ENCODE results near the gene CALCOCO1. TPM values are rescaled to one million over a fixed set of nuclear protein-coding genes. Genes with fewer than 3 reads are reported as not detected.
"Not testable (repeated sequence)": the region's sequence is repeated elsewhere in the genome, so short reads cannot be mapped to it uniquely, and the experiment has no call there.

CALCOCO1 gene, protein sequence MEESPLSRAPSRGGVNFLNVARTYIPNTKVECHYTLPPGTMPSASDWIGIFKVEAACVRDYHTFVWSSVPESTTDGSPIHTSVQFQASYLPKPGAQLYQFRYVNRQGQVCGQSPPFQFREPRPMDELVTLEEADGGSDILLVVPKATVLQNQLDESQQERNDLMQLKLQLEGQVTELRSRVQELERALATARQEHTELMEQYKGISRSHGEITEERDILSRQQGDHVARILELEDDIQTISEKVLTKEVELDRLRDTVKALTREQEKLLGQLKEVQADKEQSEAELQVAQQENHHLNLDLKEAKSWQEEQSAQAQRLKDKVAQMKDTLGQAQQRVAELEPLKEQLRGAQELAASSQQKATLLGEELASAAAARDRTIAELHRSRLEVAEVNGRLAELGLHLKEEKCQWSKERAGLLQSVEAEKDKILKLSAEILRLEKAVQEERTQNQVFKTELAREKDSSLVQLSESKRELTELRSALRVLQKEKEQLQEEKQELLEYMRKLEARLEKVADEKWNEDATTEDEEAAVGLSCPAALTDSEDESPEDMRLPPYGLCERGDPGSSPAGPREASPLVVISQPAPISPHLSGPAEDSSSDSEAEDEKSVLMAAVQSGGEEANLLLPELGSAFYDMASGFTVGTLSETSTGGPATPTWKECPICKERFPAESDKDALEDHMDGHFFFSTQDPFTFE
- 24.3 and 33.5 TPM in 2 replicates for total RNA-seq (2014; rRNA removed; shearing (Covaris generic))

GRCh38 chr12:53727310-53728041, at the start of gene CALCOCO1:
CALCOCO1 (minus strand) TSS chr12:53727452; CDS start chr12:53725242, 2,210 bp downstream.
- peak; percentile 98 for DNase-seq (ENCODE audit: low spot score)

GRCh38 chr12:53776872-53777271, 49.6 kb upstream of the CALCOCO1 start:
- no peak for DNase-seq (ENCODE audit: low spot score)

GRCh38 chr12:53775478-53776145, 48.4 kb upstream of the CALCOCO1 start:
- no peak for DNase-seq (ENCODE audit: low spot score)

DNA sequence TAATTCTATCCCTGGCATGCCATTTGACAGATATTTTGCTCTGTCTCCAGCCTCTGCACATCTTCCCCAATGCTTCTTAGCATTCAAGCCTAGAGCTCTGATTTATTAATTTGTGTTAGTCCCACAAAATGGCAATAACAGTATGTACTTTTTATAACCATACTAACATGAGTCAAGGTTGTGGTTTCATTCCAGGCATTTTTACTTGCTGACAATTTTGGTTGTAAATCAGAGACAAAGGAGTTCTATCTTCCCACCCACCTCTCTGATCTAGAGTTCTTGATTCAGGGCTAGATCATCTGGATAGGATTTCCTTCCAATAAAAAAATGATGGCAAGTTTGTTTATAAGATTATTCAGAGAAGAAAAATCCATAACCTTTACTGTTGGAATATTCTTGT, 43.0 kb upstream of the CALCOCO1 start:
- DNase-seq (ENCODE audit: low spot score): peak; percentile 38

GRCh38 chr12:53768976-53769375, 41.7 kb upstream of the CALCOCO1 start:
- no peak for DNase-seq (ENCODE audit: low spot score)

- no peak for DNase-seq (ENCODE audit: low spot score)
Observed at GRCh38 chr12:53766881-53767280, 39.6 kb upstream of the CALCOCO1 start.

DNA sequence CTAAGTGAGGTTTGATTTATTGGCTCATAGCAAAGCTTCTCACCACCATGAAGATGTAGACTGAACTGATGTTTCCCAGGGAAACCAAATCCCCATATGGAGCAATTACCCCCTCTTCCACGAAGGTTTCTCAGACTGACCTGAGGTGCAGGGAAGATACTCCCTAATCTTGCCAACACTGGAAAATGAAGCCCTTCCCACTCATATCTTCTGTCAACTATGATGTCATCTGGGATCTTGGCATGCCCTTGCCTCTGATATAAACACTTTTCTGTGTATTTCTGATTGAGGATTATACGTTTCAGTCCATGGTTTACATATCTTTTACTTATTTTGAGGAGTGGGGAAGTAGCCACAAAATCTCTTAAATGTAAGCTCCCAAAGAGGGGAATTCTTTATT, 38.6 kb upstream of the CALCOCO1 start:
- DNase-seq (ENCODE audit: low spot score): no peak

DNA sequence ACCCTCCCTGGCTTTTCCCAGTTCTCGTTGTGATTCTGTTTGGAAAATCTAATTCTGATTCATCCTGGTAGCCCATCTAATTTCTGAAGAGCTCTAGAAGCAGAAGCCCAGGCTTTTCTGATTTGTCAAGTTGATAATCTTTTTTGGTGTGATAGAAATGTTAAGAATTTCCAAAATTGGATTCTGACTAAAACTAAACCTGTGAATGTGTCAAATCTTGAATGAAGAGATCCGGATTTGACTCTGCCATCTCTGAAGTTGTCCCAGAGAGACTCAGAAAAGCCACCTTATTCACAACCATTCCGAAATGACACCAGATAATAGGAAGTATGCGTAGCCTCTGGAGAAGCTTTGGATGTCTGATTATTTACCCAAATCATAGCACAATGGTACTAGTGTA, 37.4 kb upstream of the CALCOCO1 start:
- DNase-seq (ENCODE audit: low spot score): no peak

- not testable (repeated sequence) for DNase-seq (ENCODE audit: low spot score)
Observed at GRCh38 chr12:53762793-53763192, 35.5 kb upstream of the CALCOCO1 start.

- DNase-seq (ENCODE audit: low spot score): no peak
Observed at GRCh38 chr12:53761306-53761705, 34.1 kb upstream of the CALCOCO1 start.

GRCh38 chr12:53759261-53759660, 32.0 kb upstream of the CALCOCO1 start:
- DNase-seq (ENCODE audit: low spot score): no peak

GRCh38 chr12:53758730-53759103, 31.5 kb upstream of the CALCOCO1 start:
- DNase-seq (ENCODE audit: low spot score): no peak

DNA sequence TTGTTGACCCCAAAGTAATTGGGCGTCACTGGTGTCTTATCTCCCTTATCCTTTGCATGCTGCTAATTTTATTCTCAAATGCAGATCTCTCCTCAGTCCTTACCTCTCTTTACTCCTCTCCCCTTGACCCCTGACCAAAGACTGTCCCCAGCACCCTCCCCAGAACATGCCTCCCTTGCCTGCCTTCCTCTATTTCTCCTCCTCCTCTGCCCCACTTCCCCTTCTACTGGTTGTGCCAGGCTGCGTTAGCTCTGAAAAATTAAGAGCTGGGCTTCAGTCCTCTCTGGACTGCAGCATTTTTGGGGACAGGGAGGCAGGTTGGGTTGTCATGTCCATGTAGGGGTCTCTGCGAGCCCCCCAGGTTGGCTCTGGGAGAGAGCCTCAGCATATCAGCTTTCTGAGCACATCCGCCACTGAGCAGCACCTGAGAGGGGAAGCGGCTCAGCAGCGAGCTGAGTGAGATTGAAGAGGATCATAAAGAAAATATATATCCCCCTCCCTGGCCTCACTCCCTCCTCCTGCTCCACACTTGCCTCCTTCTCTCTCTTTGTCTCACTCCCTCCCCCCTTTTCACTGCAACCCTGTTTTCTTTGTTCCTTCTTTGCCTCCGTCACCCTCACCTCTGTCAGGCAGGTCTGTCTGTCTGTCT, 31.0 kb upstream of the CALCOCO1 start:
- DNase-seq (ENCODE audit: low spot score): no peak

DNA sequence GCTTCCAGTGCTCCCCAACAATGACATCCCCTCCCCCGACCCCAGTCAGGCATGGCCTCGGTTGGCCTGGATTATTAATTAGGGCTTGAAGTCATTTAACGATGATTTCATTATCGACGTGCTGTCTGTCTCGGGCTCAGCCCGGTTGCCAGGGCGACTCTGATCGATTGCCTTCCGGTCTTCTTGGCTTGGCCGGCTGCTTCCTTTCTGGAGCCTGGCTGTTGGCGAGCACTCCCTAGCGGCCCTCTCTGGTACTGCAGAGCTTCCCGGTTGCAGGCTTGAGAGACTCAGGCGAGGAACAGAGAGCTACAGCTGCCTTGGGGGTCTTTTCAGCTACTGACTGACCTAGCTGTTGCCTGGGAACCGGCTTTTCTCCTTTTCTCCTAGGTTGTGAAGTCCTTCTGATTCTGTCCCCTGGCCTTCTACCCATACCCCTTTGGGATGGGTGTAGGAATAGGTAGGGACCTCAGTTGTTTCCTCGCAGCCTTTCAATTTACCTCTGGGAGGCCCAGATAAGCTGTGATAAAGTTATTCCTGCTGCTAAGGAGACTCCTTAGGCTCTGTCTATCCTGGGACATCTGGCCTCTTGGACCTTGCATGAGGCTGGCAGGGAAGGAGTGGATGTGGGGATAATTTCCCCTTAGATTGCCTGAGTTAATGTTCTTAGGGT, 30.0 kb upstream of the CALCOCO1 start:
- DNase-seq (ENCODE audit: low spot score): peak; percentile 54

DNA sequence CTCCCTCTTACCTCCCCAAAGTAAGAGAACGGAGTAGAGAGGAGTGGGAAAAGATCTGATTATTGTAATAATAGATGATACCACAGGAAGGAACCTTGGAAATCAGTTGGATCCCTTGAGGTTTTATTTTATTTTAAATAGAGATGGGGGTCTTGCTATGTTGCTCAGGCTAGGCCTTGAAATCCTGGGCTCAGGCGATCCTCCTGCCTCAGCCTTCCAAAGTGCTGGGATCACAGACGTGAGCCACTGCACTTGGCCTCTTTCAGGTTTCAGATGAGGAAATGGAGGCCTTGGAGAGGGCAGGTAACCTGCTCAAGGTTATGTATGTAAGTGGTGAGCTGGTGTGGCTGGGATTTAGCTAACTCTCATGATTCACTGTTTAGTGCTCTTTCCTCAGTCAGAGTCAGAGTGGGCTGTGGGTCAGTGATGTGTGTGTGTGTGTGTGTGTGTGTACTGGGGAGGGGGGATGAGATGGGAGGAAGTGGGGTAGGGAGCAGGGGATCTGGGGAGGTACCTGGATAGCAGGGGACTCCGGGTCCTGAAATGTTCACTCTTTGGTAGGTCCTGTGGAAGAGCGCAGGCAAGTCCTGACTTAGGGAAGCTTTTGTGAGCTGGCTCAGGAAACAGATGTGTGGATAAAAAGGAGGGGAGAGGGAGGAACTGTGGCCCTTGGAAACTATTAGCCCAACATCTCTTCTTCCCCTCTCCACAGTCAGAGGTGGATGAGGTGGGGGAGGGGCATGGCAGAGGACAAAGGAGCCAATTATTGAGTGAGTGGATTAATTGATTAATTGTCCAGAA, 29.2 kb upstream of the CALCOCO1 start:
- DNase-seq (ENCODE audit: low spot score): no peak

DNA sequence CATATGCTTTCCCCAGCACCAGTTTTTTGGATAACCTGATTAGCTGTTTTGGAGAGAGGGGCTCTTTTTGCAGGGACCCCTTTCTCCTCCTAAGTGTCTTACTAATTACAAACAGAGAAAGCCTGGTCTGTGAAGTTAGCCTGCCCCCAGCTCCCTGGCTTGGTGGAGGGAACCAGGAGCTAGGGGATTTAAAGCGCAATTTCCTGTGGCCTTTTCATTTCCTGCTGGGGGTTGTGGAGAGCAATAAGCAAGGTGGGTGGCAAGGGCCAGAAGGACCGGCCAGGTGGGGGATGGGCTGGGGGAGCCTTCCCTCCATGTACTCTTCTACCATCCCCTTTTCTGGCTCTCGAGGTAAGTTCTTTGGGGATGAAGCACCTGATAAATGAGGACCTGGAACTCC, 28.6 kb upstream of the CALCOCO1 start:
- DNase-seq (ENCODE audit: low spot score): no peak

DNA sequence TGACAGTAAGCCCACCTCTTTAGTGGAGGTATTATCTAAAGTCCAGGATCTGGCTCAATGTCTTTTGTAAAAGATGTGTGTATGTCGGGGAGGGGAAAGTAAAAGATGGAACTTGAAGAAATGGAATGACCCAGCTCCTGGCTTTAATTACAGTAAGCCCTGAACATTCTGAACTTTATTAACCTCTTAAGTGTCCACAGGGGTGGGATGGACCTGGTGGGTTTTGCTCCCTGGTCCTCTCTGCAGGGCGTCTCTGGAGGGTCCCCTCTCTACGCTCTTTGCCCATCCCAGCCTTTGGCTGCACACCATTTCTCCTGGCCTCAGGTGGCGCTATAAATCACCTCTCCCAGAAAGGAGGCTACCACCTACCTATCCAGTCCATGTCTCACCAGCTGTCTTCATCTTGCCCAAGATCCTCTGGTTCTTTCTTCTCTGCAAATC, 28.2 kb upstream of the CALCOCO1 start:
- DNase-seq (ENCODE audit: low spot score): no peak

GRCh38 chr12:53754633-53755264, 27.5 kb upstream of the CALCOCO1 start:
- peak; percentile 80 for DNase-seq (ENCODE audit: low spot score)

DNA sequence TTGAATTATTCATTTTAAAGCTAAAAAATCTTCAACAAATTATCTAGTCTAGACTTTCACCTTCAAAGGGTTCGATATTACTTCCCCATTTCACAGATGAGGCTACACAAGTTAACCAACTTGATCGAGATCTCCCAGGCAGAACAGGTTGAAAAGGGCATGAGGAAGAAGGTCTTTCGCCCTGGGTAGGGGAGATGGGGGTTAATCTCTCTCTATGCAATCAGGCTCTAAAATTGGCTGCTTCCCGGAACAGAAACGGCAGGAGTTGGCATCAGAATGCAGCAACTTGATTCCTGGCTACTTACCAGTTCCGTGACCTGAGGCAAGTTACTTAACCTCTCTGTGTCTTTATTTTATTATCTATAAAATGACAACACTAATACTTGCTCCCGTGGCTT, 26.9 kb upstream of the CALCOCO1 start:
- no peak for DNase-seq (ENCODE audit: low spot score)
